ENCODE data around the gene SCN3A.

DNA sequence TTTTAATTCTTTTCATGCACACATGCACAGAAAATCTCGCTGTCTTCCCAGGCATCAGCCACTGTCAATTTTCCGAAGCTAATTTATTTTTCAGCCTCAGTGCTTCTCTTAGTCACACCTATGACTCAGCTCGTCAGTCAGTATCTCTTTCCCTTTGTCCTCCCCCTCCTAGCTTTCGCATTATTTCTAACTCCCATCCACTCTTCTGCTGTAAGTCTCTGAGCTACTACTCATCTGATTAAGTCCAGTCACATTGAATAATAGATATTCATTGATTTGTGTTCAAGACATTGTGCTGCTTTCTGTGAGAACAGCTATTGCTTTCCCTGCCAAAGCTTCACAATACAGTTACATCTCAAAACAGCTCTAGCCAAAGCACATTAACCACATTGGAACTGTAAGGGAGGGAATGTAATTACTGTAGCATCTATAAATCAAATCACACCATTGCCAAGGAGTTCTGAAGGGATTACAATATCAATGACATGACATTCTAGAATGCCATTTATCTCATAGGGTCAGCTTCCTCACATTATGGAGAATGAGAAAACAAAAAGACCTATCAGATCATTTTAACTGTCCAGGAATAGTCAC is 89.4 kb downstream of the SCN3A start:
- no peak for TF ChIP-seq GATA3 (IDR thresholded peaks at IDR 0.05; ENCODE audit: low read depth, low read length)
- TF ChIP-seq GATA2 (IDR thresholded peaks at IDR 0.05; ENCODE audit: low read depth, low read length), result no peak
